NCI-H2171 treated with DMSO at 0.1 percent for 48 hours (cell line): Measurements from ENCODE around the gene MATK.

Experiments used
- DNase-seq: peaks from one replicate; lab custom pipeline; 2025; lab: John Stamatoyannopoulos, UW

The MATK gene

DNA sequence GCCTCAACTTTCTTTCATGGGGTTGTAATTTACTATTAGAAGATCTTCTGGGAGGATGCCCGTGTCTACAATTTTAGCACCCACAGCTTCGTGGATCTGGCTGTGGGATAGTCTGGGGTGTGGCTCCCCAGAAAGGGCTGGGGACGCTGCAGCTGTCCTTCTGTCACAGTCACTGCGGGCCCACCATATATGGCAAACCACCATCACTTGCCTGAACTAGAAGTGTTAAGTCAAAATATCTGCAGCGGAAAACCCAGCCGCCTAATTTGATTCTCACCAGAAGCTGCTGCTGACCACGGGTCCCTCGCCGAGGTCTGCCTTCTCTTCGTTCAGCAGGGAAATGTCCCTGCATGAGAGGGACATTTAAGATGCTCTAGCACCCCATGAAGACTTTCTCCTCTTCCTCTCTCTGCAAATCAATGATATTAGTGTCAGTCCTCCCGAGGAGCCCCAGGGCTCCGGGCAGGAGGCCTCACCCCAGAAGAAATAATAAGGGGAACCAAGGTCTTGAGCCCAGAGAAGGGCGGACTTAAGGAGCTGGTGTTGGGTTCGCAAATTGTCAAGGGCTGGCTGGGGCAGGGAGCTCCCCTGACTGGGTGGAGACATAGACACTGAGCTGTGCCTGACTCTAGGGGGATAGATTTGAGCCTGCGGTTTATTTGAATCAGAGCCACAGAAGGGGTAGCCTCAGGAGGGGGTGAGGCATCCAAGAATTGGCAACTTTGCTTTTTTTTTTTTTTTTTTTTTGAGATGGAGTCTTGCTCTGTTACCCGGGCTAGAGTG lies 3.0 kb upstream of the MATK start:
- no peak for DNase-seq

DNA sequence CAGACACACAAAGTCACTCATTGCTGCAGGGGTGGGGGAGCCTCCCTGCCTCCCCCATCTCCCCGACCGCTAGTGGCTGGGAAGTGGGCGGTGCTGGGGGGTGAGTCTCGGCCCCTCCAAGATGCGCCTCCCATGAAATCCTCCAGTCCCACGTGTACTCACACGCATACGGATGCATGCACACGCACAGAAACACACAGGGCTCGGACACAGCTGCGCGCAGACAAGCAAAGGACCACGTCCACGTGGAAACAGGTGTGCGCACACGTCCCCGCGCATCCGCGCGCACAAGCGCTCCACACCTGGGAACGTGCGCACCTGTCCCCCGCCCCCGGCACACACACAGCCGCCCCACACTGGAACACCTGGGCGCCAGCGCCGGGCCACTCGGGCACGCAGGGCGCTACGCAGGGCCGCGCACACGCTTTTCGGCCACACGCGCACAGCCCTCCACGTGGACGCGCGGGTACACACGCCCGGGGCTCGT lies 687 bp downstream of the MATK start:
- DNase-seq: peak; percentile 31

DNA sequence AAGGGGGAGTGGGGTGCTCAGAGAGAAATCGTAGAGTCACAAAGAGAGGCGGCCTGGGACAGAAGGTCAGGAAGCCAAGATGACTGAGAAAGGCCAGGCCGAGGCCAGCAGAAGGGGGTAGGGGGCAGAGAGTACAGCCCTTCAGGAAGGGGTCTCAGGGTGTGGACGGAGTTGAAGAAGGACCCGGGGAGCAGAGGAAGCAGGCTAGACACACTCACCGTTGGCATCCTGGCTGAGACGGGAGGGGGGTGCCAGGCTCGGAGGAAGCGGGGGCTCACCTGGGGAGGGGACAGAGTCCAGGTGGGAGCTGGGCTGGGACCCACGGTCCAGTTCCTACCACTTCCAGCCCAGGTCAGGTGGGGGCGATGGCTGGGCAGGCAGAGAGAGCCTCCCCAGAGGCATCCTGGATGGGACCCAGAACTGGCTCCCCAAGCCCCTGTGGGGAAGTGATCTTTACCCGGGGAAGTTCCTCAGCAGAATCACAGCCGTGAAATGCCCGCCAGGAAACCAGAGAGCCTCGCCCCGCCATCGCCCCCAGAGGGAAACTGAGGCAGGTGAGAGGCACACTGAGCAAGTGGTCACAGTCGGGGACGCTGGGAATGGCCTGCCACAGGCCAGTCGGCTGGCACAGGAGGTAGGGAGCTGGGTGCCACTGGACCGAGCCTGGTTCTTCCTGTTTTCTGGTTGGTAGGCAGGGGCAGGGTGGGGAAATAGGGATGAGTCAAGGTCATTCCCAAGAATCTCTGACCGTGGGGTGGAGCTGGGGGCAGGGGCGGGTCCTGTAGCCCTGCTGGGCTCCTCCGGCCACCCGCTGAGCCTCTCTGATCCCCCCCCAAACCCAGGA lies 1.4 kb downstream of the MATK start:
- DNase-seq: no peak

DNA sequence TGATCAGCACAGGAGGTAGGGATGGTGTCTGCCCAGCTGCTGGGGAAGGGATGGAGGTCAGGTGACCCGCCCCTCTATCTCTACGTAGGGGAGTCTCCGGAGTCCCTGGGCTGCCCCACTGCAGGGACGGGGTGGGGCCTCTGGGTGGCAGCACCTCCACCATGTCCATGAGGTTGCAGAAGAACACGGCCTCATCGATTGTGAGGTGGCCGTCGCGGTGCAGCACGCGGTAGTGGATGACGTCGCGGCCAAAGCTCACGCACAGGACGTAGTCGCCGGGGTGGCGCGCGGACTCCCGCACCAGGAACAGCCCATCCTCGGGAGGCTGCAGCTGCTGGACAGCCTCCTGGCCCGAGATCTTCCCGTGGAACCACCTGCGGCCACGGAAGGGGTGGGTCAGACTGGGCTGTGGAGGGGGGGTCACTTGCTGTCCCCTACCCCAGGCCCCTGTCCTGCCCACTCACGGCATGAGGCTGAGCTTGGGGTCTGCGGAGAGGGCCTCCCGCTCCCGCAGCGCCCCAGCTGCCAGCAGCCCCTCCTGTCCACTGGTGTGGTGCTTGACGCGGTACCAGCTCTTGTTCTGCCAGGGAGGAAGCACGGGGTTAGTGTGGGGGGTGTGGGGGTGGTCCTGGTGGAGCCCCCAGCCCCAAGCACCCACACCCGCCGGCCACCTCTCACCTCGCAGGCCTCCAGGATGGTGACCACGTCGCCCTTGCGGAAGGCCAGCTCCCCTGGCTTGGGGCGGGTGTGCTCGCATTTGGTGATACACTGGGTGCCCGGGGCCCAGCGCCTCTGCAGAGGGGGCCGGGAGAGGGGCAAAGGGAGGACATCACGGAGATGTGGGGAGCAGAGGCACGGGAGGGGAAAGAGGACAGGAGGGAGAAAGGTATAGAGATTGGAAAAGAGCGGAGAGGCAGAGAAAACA lies 2.3 kb downstream of the MATK start:
- DNase-seq: no peak

DNA sequence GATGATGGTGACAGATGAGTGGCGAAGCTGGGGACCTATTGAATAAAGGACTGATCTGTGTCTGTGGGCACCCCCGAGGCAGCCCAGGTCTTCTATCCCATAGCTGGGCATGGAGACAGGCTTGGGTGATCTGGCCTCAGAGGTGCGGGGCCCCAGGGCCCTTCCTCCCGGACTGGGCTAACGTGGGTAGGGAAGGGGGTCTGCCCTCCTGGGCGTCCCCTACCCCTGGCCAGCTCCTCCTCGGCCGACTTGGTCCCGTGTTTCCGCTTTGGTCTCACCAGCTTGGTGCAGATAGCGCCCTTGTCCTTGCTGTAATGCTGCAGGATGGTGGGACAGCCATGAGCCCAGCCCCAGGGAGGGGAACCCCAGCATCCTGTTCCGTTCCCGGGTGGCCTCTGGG lies 3.3 kb downstream of the MATK start:
- no peak for DNase-seq

DNA sequence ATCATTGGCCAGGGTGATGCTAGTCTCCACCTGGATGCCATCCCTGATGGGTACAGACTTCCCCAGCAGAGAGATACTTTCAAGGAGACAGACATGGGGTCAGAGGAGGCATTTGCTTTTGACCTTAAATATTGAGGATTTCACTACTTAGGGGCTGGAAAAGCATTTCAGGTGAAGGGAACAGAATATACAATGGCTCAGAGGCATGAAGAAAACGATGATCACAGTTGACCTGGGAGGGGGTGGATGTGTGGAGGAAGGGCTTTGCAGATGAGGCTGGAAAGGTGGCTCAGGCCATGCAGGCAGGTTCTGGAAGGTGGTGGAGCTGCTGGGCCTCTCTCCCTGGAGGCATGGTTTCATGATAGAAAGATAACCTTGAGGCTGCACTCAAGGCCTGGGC lies 3.9 kb downstream of the MATK start:
- no peak for DNase-seq

DNA sequence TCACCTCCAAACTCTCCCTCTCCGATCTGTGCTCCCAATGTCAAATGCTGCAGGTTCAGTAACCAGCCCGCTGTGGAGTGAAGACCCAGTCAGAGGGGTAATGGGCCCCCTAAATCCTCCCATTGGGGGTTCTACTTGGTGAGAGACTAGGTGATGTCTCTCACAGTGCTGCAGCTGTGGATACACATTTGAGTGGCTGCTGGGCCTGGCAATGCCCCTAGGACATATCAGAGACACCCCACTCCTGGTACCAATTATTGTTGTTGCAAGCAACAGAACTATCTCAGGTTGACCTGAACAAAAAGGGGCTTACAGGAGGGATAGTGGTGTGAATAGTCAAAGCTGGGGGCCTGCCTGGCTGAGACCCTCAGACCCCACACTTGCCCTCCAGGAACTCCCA lies 4.6 kb downstream of the MATK start:
- DNase-seq: no peak

DNA sequence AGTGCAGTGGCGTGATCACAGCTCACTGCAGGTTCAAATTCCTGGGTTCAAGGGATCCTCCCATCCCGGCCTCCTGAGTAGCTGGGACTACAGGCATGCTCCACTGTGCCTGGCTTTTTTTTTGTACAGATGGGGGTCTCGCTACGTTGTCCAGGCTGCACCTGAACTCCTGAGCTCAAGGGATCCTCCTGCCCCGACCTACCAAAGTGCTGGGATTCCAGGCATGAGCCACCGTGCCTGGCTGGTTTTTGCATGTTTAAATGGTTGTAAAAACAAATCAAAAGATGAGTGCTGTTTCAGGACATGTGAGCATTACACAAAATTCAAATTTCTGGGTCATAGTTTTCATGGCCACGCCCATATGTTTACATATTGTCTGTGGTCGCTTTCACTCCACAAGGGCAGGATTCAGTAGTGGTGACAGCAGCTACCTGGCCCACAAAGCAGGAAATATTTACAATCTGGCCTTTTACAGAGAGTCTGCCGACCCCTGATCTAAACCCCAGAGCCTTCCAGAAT lies 5.3 kb downstream of the MATK start:
- DNase-seq: no peak

DNA sequence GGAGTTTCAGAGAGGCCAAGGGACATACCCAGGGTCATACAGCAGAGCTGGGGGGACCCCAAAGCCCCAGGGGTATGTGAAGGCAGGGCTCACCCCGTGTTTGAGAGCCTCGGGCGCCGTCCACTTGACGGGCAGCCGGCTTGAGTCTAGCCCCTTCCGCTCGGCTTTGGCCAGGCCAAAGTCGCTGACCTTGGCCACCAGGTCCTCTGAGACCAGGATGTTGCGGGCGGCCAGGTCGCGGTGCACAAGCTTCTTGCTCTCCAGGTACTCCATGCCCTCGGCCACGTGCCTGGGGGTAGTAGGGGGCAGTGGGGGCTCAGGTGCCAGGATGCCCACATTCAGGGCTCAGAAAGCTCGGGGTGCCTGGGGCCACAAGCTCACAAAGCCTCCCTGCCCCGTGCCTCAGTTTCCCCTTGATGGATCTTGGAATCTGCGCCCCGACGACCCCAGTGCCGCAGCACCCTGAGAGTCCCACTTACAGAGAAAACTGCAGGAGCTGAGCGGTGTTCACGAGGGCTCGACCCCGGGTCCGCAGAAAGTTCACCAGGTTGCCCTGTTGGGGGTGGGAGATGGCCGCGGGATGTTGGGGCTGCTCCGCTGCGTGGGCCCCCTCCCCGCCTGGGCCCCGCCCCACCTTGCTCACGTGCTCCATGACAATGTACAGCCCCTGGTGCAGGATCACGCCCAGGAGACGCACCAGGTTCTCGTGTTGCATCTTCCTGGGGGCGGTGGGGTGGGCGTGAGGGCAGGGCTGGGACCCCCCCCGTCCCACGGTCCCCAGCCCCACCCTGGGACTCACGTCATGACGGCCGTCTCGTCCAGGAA lies 7.1 kb downstream of the MATK start:
- DNase-seq: no peak

DNA sequence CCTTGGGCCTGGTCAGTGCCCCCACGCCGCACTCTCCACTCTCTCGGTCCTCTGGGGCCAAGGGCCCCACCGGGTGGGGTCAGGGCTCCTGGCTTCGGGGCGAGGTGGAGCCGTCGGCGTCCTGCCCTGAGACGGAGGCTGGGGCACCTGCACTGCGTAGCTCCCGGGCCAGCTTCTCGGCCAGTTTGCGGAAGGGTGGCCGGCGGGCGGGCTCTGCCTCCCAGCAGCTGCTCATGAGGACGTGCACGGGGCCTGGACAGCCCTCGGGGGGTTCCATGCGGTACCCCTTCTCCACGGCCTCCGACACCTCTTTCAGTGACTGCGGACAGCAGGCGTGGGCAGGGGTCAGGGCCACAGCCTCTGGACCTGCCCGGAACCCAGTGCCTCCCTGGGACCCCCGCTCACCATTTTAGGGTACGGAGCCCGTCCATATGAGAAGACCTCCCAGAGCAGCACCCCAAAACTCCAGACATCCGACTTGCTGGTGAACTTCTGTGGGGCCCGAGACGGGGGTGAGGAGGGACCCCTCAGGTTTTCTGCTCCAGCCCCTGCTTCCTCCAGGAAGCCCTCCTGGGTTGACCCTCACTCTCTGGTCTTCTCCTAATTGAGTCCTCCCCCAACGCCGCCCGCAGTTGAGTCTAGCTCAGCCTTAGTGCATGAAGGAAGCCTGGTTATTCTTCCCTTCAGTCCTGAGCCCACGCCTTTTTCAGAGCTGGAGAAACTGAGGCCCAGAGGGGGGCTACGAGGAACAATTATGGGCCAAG lies 7.9 kb downstream of the MATK start:
- no peak for DNase-seq

DNA sequence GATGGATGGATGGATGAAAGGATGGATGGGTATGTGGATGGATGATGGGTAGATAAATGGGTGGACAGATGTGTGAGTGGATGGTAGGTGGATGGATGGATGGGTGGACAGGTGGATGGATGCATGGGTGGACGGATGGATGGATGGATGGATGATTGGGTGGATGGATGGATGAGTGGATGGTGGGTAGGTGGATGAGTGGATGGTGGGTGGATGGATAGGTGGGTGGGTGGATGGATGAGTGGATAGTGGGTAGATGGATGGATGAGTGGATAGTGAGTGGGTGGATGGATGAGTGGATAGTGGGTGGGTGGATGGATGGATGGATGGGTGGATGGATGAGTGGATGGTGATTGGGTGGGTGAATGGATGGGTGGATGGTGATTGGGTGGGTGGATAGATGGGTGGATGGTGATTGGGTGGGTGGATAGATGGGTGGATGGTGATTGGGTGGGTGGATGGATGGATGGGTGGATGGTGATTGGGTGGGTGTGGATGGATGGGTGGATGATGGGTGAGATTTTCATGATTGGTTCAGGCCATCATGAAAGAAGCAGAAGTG lies 9.6 kb downstream of the MATK start:
- DNase-seq: no peak

DNA sequence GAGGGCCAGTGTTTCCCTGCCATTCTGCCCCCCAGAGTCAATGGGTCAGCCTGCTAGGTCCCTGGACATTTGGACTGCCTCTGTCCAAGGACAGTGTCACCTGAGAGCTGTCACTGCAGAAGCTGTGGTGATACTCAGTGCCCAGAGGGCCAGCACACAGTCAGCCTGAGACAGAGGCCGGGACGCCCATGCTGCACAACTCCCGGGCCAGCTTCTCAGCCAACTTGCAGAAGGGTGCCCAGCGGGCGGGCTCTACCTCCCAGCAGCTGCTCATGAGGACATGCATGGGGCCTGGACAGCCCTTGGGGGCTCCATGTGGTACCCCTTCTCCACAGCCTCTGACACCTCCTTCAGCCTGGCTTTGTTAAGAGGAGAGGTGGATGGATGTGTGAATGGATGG lies 10.3 kb downstream of the MATK start:
- DNase-seq: no peak

DNA sequence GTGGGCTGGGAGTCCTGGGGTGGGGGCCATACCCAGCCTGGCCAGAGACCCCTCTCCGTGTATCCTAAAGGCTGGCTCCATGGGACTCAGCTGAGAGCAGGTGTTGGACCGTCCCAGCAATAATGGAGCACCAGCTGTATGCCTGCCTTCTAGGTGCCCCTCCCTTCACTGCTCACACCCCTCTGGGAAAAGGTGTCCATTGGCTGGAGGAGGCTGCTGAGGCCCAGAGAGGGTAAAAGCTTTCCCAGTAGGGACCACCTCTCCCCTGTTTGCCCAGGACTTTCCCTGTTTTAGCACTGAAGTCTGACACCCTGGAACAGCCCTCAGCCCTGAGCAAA lies 10.8 kb downstream of the MATK start:
- no peak for DNase-seq

DNA sequence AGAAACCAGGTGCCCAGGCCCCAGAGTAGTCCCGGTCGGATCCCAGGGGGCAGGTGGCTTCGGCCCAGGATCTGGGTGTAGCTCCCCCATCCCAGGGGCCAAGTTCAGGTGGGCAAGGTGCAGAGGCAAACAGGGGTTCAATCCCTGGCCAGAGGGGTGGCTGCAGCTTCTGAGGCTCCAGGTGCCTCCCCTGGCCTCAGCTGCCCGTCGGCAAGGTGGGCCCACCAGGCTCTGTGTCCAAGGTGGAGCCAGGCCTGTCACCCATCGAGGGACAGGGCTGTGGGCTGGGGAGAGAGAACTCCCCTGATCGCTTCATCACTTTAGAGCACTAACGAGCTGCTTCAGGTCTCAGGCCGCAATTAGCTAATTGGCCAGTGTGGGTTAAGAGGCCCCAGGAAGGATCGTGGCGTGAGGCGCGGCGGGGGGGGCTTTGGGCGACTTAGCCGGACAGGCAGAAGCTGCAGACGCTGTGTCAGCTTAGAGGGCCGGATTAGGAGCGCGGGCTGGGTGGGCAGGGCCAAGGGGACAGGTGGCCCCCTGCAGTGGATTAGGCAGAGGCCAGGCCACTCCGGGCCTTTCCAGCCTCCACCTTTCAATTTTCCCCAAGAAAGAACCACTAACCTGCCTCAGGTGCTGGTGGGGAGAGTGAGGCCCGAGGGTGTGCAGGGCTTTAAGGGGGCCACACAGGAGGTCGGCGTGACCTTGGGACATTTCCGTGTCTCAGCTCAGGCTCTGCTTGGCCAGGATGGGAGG lies 11.4 kb downstream of the MATK start:
- no peak for DNase-seq

DNA sequence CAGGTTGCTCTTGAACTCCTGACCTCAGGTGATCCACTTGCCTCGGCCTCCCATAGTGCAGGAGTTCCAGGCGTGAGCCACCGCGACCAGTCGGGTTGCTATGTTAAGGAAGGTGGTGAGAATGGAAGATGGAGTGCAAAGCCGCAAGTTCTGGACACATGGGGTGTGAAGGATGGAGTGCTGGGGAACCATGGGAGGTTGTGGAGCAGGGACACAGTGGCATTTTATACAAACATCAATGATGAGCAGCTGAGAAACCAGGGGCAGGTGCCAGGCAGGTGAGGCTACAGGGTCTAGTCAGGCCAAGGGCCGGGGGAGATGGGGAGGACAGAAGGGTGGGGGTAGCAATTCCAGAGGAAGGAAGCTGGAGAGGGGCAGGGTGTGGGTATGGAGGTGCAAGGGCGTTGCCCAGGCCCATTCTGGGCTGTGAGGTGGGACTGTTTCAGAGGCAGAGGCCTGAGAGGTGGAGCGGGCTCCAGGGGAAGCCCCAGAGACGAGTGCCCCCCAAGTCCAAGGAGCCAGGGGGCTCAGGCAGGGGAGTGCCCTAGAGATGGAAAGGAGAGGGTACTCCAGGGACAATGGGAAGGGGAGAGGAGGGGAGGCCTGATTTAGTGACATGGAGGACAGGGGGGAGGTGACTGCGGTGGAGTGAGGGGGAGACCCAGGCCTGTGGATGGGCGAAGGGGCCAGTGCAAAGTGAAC lies 12.2 kb downstream of the MATK start:
- no peak for DNase-seq

DNA sequence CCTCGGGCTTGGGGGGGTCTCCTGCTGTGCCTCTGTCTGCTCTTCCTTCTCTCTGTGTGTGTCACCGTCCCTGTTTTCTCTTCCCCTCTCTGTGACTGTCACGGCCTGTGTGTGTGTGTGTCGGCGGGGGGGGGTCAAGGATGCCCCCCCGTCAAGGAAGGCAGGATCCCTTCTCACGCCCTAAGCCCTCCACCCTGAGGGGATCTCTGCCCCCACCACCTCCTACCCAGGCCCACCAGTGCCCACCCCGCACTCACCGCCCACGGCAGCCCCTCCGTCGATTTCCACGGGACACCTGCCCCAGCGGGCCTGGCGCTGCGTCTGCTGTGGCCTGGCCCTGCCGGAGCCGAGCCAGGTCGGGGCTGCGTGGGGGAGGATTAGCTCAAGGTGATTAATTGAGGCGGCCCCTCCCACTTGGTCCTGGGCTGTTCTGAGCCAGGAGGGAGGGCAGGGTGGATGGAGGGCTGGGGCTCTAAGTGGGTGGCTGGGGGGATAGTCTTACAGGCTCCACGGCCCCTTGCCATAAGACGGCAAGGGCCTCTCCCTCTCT lies 14.2 kb downstream of the MATK start, which contains the start of gene RAX2:
RAX2 (minus strand) TSS at position 323 of the 550 bp plus-strand sequence. CDS start 486 bp downstream, outside the sequence.
- DNase-seq: no peak

DNA sequence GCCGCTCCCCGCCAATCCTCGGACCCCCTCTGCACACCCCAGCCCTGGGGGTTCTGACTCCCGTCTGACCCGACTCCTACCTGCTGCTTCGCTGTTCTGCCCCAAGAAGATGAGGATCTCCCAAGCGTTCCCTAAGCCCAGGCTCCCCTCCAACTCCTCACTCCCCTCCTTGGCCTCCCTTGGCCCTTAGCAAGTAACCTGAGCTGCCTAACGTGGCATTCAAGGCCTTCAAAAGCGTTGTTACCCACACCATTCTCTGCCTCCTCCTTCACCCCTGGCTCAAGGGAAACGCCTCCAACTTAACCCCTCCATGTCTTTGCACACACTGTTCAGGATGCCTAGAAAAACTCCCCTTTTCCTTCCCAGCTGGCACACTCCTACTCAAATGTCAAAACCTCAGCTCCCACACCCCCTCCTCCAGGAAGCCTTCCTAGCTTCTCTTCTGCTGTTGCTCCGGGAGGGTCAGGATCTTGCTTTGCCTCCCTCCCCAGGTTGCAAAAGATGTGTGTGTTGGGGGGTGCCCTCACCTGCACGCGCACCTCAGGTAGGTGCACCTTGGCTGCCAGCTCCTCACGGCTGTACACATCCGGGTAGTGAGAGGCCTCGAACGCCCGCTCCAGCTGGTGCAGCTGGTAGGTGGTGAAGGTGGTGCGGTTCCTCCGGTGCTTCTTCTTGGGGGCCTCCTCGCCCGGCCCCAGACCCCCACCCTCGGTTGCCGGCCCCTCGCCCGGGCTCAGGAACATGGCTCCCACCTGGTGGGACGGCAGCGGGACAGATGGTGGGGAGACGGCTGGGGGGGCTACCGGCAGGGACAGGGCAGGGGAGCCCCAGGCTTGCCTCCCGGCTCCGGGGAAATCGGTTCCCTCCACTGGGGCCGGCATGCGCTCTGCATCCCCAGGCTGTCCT lies 14.9 kb downstream of the MATK start:
- no peak for DNase-seq
